Trophoblast cell (in vitro differentiated cells and primary cell): ENCODE measurements around the gene NME1. TPM values are rescaled to one million over a fixed set of nuclear protein-coding genes. Genes with fewer than 3 reads are reported as not detected.
A peak's percentile ranks its signal among the peaks of the same experiment; 100 is the strongest.
"Not testable (repeated sequence)": the region's sequence is repeated elsewhere in the genome, so short reads cannot be mapped to it uniquely, and the experiment has no call there.

Experiments
- DNase-seq, 2 donors: peaks; one replicate each; pipeline ENCODE4 v3.0.0-alpha.2; 2016
- H2AFZ ChIP-seq: 2 replicates; pipeline ENCODE4 v1.6.1; 2013; ENCODE audit warnings: low read length, moderate library complexity, mild to moderate bottlenecking; ENCODE audit not compliant: insufficient read depth, poor library complexity
- H2AK5ac ChIP-seq: 2 replicates; pipeline ENCODE4 v1.6.1; 2013; ENCODE audit warnings: mild to moderate bottlenecking, low read length
- H2BK120ac ChIP-seq: 2 replicates; pipeline ENCODE4 v1.6.1; 2013; ENCODE audit warnings: low read length, mild to moderate bottlenecking, moderate library complexity; ENCODE audit not compliant: insufficient read depth, poor library complexity
- H2BK12ac ChIP-seq: 2 replicates; pipeline ENCODE4 v1.6.1; 2013; ENCODE audit warnings: mild to moderate bottlenecking, low read length, moderate library complexity
- H2BK5ac ChIP-seq: 2 replicates; pipeline ENCODE4 v1.6.1; 2013; ENCODE audit warnings: low read length, low read depth, moderate library complexity, mild to moderate bottlenecking; ENCODE audit not compliant: poor library complexity
- H3K14ac ChIP-seq: 2 replicates; pipeline ENCODE4 v1.6.1; 2013; ENCODE audit warnings: mild to moderate bottlenecking, low read length
- H3K18ac ChIP-seq: 2 replicates; pipeline ENCODE4 v1.6.1; 2013; ENCODE audit warnings: mild to moderate bottlenecking, low read length
- H3K23ac ChIP-seq: 2 replicates; pipeline ENCODE4 v1.6.1; 2013; ENCODE audit warnings: low read length
- H3K27ac ChIP-seq: 2 replicates; pipeline ENCODE4 v1.5.1; 2013; ENCODE audit warnings: low read depth, mild to moderate bottlenecking, inconsistent platforms, low read length, moderate library complexity
- H3K27me3 ChIP-seq: 2 replicates; pipeline ENCODE4 v1.6.1; 2013; ENCODE audit warnings: inconsistent platforms, mild to moderate bottlenecking, low read length, moderate library complexity; ENCODE audit not compliant: insufficient read depth
- H3K36me3 ChIP-seq, 2 experiments: 1 replicate in 1 of 2; 2 replicates in 1 of 2; pipeline ENCODE4 v1.6.1; 2013; ENCODE audit warnings: low read length in 2 of 2, mild to moderate bottlenecking in 2 of 2, moderate library complexity in 1 of 2; ENCODE audit not compliant: insufficient read depth in 2 of 2, control insufficient read depth in 1 of 2
- H3K4ac ChIP-seq: 2 replicates; pipeline ENCODE4 v1.6.1; 2013; ENCODE audit warnings: low read depth, mild to moderate bottlenecking, low read length, moderate library complexity
- H3K4me1 ChIP-seq, 2 experiments: 1 replicate in 1 of 2; 2 replicates in 1 of 2; pipeline ENCODE4 v1.6.1; 2013; ENCODE audit warnings: low read length in 2 of 2, mild to moderate bottlenecking in 2 of 2, moderate library complexity in 1 of 2; ENCODE audit not compliant: insufficient read depth in 2 of 2, control insufficient read depth in 1 of 2
- H3K4me2 ChIP-seq: 2 replicates; pipeline ENCODE4 v1.6.1; 2013; ENCODE audit warnings: inconsistent platforms, mild to moderate bottlenecking, low read length, moderate library complexity
- H3K4me3 ChIP-seq: 2 replicates; pipeline ENCODE4 v1.5.1; 2013; ENCODE audit warnings: mild to moderate bottlenecking, low read depth, low read length, inconsistent platforms
- H3K79me1 ChIP-seq: one replicate; pipeline ENCODE4 v1.6.1; 2013; ENCODE audit warnings: low read length
- H3K79me2 ChIP-seq: 2 replicates; pipeline ENCODE4 v1.6.1; 2013; ENCODE audit warnings: low read length, mild to moderate bottlenecking; ENCODE audit not compliant: control insufficient read depth, insufficient read depth, poor library complexity
- H3K9ac ChIP-seq: 2 replicates; pipeline ENCODE4 v1.6.1; 2013; ENCODE audit warnings: mild to moderate bottlenecking, low read length
- H3K9me3 ChIP-seq: 2 replicates; pipeline ENCODE4 v1.6.1; 2013; ENCODE audit warnings: low read depth, mild to moderate bottlenecking, control low read depth, inconsistent platforms, low read length; ENCODE audit not compliant: insufficient read depth
- H4K12ac ChIP-seq: 2 replicates; pipeline ENCODE4 v1.6.1; 2013; ENCODE audit warnings: low read depth, mild to moderate bottlenecking, low read length, moderate library complexity
- H4K8ac ChIP-seq: 2 replicates; pipeline ENCODE4 v1.6.1; 2013; ENCODE audit warnings: low read depth, mild to moderate bottlenecking, low read length, moderate library complexity
- H4K91ac ChIP-seq: one replicate; pipeline ENCODE4 v1.6.1; 2013; ENCODE audit warnings: low read depth, mild to moderate bottlenecking, low read length, moderate library complexity
- WGBS: extraction: QIAGEN DNeasy Blood & Tissue Kit; methylation state at CpG from one replicate; pipeline ENCODE4 v1.1.7; 2013; ENCODE audit warnings: missing lambda C conversion rate; ENCODE audit not compliant: insufficient read length, insufficient coverage; ENCODE audit errors: extremely low coverage; 5-methylcytosine and 5-hydroxymethylcytosine counted together
- polyA plus RNA-seq: library from polyadenylated mRNA; stranded (reverse); fragments of 200-250 nt; gene quantifications from 2 replicates; pipeline ENCODE4 v1.2.3, GENCODE V29; 2013

NME1 gene
- 98.3 and 105 TPM in 2 replicates for polyA plus RNA-seq

DNA sequence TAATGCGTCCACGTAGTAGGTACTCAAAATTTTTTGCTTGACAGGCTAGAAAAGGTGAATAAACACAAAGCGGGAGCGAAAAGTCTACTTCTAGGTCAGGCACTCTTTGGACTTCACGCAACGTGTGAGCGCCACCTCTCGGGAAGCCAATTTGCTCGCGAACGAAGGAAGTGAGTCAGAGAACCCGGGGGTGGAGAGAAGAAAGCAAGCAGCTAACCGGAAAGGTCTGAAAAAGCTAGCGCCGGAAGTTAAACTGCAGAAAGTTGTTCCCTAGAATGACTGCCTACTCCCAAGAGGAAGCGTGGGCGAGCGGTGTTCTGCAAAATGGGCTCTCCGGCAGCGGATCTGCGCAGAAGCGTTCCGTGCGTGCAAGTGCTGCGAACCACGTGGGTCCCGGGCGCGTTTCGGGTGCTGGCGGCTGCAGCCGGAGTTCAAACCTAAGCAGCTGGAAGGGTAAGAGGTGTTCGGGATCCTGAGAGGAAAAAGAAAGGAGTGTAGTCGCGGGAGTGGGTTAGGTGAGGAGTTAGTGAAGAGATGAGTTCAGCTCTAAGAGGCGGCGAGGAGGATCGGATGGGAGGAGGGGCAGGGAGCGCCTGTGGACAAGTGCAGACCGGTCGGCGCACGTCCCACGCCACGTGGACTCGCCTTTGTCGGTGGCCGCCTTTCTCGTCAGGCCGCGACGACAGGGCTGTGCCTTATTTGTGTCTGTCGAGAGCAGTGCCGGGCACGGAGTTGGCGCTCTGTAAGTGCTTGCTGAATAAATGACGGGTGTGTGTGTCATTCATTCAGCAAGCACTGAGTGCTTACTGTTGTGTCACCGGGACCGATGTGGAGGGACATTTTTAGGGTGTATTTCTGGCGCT lies at the start of gene NME1:
TSS of gene NME1 (plus strand) at position 350 of the 863 bp plus-strand sequence. CDS start 2,096 bp downstream, outside the sequence.
- H3K23ac ChIP-seq, result no peak within 1 kb of the TSS
- H3K36me3 ChIP-seq, result peaks cover under 1 to 13% of the 10 kb centered on the region in 2 experiments
- peak within 1 kb of the TSS; percentile 29 for H2BK120ac ChIP-seq
- H4K8ac ChIP-seq, result peak within 1 kb of the TSS; percentile 81
- H3K14ac ChIP-seq, result peak within 1 kb of the TSS; percentile 64
- no peak within 1 kb of the TSS for H2AK5ac ChIP-seq
- H4K12ac ChIP-seq, result peak within 1 kb of the TSS; percentile 85
- peak within 1 kb of the TSS; percentile 26 for H2BK5ac ChIP-seq
- H3K27me3 ChIP-seq, result no peaks in the 10 kb centered on the region
- H4K91ac ChIP-seq, result peak within 1 kb of the TSS; percentile 49
- no CpG with 5 or more reads among the region's 60 CpGs for WGBS
- H3K4me3 ChIP-seq, result peak within 1 kb of the TSS; percentile 96
- peak within 1 kb of the TSS; percentile 82 for H3K9ac ChIP-seq
- H2BK12ac ChIP-seq, result no peak within 1 kb of the TSS
- H3K79me1 ChIP-seq, result peaks cover 6% of the 10 kb centered on the region
- peaks cover 6% of the 10 kb centered on the region for H3K79me2 ChIP-seq
- peak within 1 kb of the TSS; percentile 70 for H3K18ac ChIP-seq
- H3K27ac ChIP-seq, result peak within 1 kb of the TSS; percentile 55
- peak within 1 kb of the TSS; percentile 89 for H2AFZ ChIP-seq
- H3K4me2 ChIP-seq, result peak within 1 kb of the TSS; percentile 68
- peak within 1 kb of the TSS; percentile 38 for H3K4ac ChIP-seq
- DNase-seq, result peak; percentile 99 to 100
- no peaks in the 10 kb centered on the region for H3K9me3 ChIP-seq
- H3K4me1 ChIP-seq, result peaks cover 0 to 2% of the 10 kb centered on the region in 2 experiments

GRCh38 chr17:51107778-51108177 lies 45.6 kb upstream of the NME1 start:
- Histone ChIP-seq H3K23ac (no peak overlapping the region), H3K27me3 (no peaks in the 10 kb centered on the region), H2BK5ac (no peak overlapping the region), H4K8ac (no peak overlapping the region), H4K91ac (no peak overlapping the region), H2AK5ac (no peak overlapping the region), H2AFZ (no peak overlapping the region), H3K79me2 (peaks cover 3% of the 10 kb centered on the region), H3K4me3 (no peak overlapping the region), H3K36me3 (peaks cover 0 to 2% of the 10 kb centered on the region in 2 experiments), H4K12ac (no peak overlapping the region), H3K9ac (no peak overlapping the region), H3K18ac (no peak overlapping the region), H3K79me1 (no peaks in the 10 kb centered on the region), H2BK120ac (no peak overlapping the region), H3K4me1 (no peaks in the 10 kb centered on the region), H3K27ac (no peak overlapping the region), H3K4ac (no peak overlapping the region), H3K9me3 (peaks cover 2% of the 10 kb centered on the region), H2BK12ac (no peak overlapping the region), H3K4me2 (no peak overlapping the region), H3K14ac (no peak overlapping the region)
- no CpG with 5 or more reads among the region's 1 CpG for WGBS
- DNase-seq, result no peak

DNA sequence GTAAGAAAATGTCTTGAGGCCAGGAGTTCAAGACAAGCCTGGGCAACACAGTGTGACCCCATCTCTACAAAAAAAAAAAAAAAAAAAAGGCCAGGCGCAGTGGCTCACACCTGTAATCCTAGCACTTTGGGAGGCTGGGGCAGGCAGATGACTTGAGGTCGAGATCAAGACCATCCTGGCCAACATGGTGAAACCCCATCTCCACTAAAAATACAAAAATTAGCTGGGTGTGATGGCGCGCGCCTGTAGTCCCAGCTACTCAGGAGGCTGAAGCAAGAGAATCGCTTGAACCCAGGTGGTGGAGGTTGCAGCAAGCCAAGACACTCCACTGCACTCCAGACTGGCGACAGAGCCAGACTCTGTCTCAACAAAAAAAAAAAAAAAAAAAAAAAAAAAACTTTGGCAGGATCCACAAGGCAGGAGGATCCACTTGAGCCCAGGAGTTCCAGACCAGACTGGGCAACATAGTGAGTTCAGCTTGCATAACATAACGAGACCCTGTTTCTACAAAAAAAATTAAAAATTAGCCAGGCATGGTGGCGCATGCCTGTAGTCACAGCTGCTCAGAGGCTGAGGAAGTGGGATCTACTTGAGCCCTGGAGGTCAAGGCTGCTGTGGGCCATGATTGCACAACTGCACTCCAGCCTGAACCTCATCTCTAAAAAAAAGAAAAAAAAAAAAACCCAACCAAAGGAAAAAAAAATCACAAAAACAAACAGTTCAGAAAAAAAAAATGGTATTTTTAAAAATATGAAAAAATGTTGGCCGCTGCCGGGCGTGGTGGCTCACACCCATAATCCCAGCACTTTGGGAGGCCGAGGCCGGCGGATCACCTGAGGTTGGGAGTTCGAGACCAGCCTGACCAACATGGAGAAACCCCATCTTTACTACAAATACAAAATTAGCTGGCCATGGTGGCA lies 40.8 kb upstream of the NME1 start:
- not testable (repeated sequence) for H2BK5ac ChIP-seq, H3K27me3 ChIP-seq, H3K14ac ChIP-seq, H3K4me1 ChIP-seq, H4K8ac ChIP-seq, H3K4me2 ChIP-seq, H3K36me3 ChIP-seq, H3K4me3 ChIP-seq, H3K9me3 ChIP-seq, H3K79me1 ChIP-seq, H3K23ac ChIP-seq, H4K91ac ChIP-seq, H4K12ac ChIP-seq, H2BK120ac ChIP-seq, H2AK5ac ChIP-seq, H3K79me2 ChIP-seq, H2BK12ac ChIP-seq, H3K18ac ChIP-seq, H3K27ac ChIP-seq, H2AFZ ChIP-seq, H3K9ac ChIP-seq
- WGBS, result no CpG with 5 or more reads among the region's 16 CpGs
- H3K4ac ChIP-seq, result peak overlapping the region; percentile 17
- DNase-seq, result peak; percentile 28 to 49

DNA sequence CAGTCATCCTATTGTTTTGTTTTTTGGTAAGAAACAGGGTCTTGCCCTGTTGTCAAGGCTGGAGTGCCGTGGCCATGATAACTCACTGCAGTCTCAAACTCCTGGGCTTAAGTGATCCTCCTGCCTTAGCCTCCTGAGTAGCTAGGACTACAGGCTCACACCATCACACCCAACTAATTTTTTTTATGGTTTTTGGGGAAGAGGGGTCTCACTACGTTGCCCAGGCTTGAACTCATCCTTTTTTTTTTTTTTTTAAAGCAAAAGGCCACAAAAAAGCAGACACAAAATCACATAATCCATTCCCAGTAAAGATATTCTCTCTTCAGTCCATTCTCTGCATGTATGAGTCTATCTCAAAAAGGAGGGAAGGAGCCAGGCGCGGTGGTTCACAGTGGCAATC lies 38.2 kb upstream of the NME1 start:
- no peak overlapping the region for H3K14ac ChIP-seq
- no CpG with 5 or more reads among the region's 4 CpGs for WGBS

More for the DNA sequence above, 38.2 kb upstream of the NME1 start:
- Histone ChIP-seq H4K8ac (no peak overlapping the region), H3K36me3 (peaks cover 0 to 2% of the 10 kb centered on the region in 2 experiments), H3K4me3 (no peak overlapping the region), H4K12ac (no peak overlapping the region), H3K23ac (no peak overlapping the region), H2BK12ac (no peak overlapping the region), H2AK5ac (no peak overlapping the region), H3K18ac (no peak overlapping the region), H3K79me1 (peaks cover 4% of the 10 kb centered on the region), H2BK120ac (no peak overlapping the region), H3K4me1 (peaks cover 3 to 8% of the 10 kb centered on the region in 2 experiments), H3K27ac (no peak overlapping the region), H3K4me2 (no peak overlapping the region), H2BK5ac (no peak overlapping the region), H2AFZ (no peak overlapping the region), H3K79me2 (peaks cover 14% of the 10 kb centered on the region), H3K27me3 (no peaks in the 10 kb centered on the region), H4K91ac (no peak overlapping the region), H3K4ac (no peak overlapping the region), H3K9me3 (no peaks in the 10 kb centered on the region), H3K9ac (no peak overlapping the region)
- DNase-seq, result no peak
